ENCODE results near the gene SLC29A3. TPM values are rescaled to one million over a fixed set of nuclear protein-coding genes. Genes with fewer than 3 reads are reported as not detected.

SLC29A3 gene
- polyA plus RNA-seq, 1 of the 3 experiments (the other 2 are of a cell fraction), result 3.8 TPM

- CTCF ChIA-PET, result interaction anchor here (0.6 to 7.8 kb wide), 6 partner anchors 13 to 386 kb away, joined by 3 to 38 read pairs (median 6); no protein-coding TSS in a partner anchor
- Histone ChIP-seq H3K4me1 (ENCODE audit: control insufficient read depth in 1 of 2, insufficient read depth in 2 of 2, low read depth in 1 of 2, low read length in 1 of 2) (peaks cover 0 to 11% of the 10 kb centered on the region in 2 experiments; a peak in 1 of 4 replicates), H4K20me1 (ENCODE audit: insufficient read depth) (peaks cover 25% of the 10 kb centered on the region), H3K4me2 (no peak overlapping the region), H3K27me3 (ENCODE audit: insufficient read depth) (no peaks in the 10 kb centered on the region), H3K36me3 (replicated peaks in 1 of 2; ENCODE audit: control insufficient read depth in 1 of 2, insufficient read depth in 2 of 2, low read length in 1 of 2) (peaks cover 20 to 76% of the 10 kb centered on the region in 2 experiments), H3K79me2 (ENCODE audit: insufficient read depth) (no peaks in the 10 kb centered on the region), H3K4me3 (ENCODE audit: low read depth in 2 of 2, low read length in 1 of 2) (no peak overlapping the region), H2AFZ (ENCODE audit: low read depth) (no peak overlapping the region), H3F3A (replicated peaks; ENCODE audit: insufficient read depth) (no peaks in the 10 kb centered on the region), H3K9me3 (no peaks in the 10 kb centered on the region), H3K9ac (no peak overlapping the region), H3K9me2 (no peaks in the 10 kb centered on the region), H3K27ac (ENCODE audit: low read depth in 2 of 2, low read length in 1 of 2) (no peak overlapping the region; a peak in 1 of 4 replicates)
- no peak for TF ChIP-seq GATA2 (CRISPR knock-in tag; IDR thresholded peaks at IDR 0.05)
- no peak for TF ChIP-seq GABPA (IDR thresholded peaks at IDR 0.05; ENCODE audit: low read depth)
- TF ChIP-seq REST (IDR thresholded peaks at IDR 0.05; ENCODE audit: low read depth, low read length), result no peak
- no peak for TF ChIP-seq ELF1 (IDR thresholded peaks at IDR 0.05)
- no peak for TF ChIP-seq NFIC (IDR thresholded peaks at IDR 0.05; ENCODE audit: borderline replicate concordance)
- TF ChIP-seq TCF12 (IDR thresholded peaks at IDR 0.05), result no peak
- WGBS (ENCODE audit: low lambda C conversion rate), result 72% methylated on average over 12 of the region's 12 CpGs
- DNase-seq, result no peak
- POLR2A ChIA-PET, result no interaction called here
Measured at GRCh38 chr10:71289421-71290130, 29.5 kb upstream of the SLC29A3 start.

DNA sequence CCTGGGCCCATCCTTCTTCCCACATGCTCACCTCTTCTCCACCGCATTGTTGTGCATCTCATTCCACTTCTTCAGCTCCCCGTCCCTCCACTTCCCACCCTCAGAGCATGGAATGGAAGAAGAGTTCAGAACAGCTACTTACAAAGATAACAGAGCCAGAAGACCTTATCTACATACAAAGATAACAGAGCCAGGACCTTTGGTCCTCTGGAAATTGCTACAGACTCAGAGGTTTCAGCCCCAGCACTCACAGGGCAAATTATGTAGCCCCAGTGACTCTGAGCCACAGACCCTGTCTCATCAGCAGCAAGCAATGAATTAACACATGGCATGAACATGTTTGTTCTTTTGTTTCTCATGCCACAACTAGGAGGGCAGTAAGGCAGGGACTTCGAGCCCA is 28.7 kb upstream of the SLC29A3 start:
- Histone ChIP-seq H3K9me3 (no peaks in the 10 kb centered on the region), H3K36me3 (replicated peaks in 1 of 2; ENCODE audit: control insufficient read depth in 1 of 2, insufficient read depth in 2 of 2, low read length in 1 of 2) (peaks cover 25 to 80% of the 10 kb centered on the region in 2 experiments), H2AFZ (ENCODE audit: low read depth) (no peak overlapping the region), H3K4me1 (ENCODE audit: control insufficient read depth in 1 of 2, insufficient read depth in 2 of 2, low read depth in 1 of 2, low read length in 1 of 2) (peaks cover 0 to 15% of the 10 kb centered on the region in 2 experiments; a peak in 1 of 4 replicates), H3F3A (replicated peaks; ENCODE audit: insufficient read depth) (no peaks in the 10 kb centered on the region), H3K9me2 (no peaks in the 10 kb centered on the region), H3K27me3 (ENCODE audit: insufficient read depth) (no peaks in the 10 kb centered on the region), H3K79me2 (ENCODE audit: insufficient read depth) (no peaks in the 10 kb centered on the region), H3K27ac (ENCODE audit: low read depth in 2 of 2, low read length in 1 of 2) (peak overlapping the region in 1 of 2 experiments; percentile 28; a peak in 1 of 4 replicates), H3K4me3 (ENCODE audit: low read depth in 2 of 2, low read length in 1 of 2) (no peak overlapping the region), H3K9ac (no peak overlapping the region), H4K20me1 (ENCODE audit: insufficient read depth) (peaks cover 17% of the 10 kb centered on the region), H3K4me2 (no peak overlapping the region)
- ChIA-PET POLR2A (no interaction called here), CTCF (interaction anchor here (1.0 to 7.8 kb wide), 5 partner anchors 12 to 387 kb away, joined by 3 to 38 read pairs (median 8); no protein-coding TSS in a partner anchor)
- no peak for DNase-seq
- WGBS (ENCODE audit: low lambda C conversion rate), result 98% methylated on average over 3 of the region's 3 CpGs
- TF ChIP-seq EP300 (IDR thresholded peaks at IDR 0.05; ENCODE audit: borderline replicate concordance in 1 of 2, low read depth in 1 of 2, low read length in 1 of 2) (no peak), JUND (IDR thresholded peaks at IDR 0.05) (no peak), NRF1 (IDR thresholded peaks at IDR 0.05; ENCODE audit: low read depth, low read length) (no peak), TCF12 (IDR thresholded peaks at IDR 0.05) (no peak), FOSL2 (IDR thresholded peaks at IDR 0.05; ENCODE audit: borderline replicate concordance, low read depth) (no peak), SMC3 (IDR thresholded peaks at IDR 0.05; ENCODE audit: low read depth, low read length) (no peak), YY1 (IDR thresholded peaks at IDR 0.05; ENCODE audit: low read depth) (no peak), GATA2 (CRISPR knock-in tag; IDR thresholded peaks at IDR 0.05) (no peak), RXRA (IDR thresholded peaks at IDR 0.05; ENCODE audit: borderline replicate concordance, low read depth) (no peak), MXI1 (IDR thresholded peaks at IDR 0.05; ENCODE audit: low read depth, low read length) (no peak), TEAD4 (IDR thresholded peaks at IDR 0.05; ENCODE audit: borderline replicate concordance, insufficient read depth) (no peak)
- TF ChIP-seq, protein P1, sequence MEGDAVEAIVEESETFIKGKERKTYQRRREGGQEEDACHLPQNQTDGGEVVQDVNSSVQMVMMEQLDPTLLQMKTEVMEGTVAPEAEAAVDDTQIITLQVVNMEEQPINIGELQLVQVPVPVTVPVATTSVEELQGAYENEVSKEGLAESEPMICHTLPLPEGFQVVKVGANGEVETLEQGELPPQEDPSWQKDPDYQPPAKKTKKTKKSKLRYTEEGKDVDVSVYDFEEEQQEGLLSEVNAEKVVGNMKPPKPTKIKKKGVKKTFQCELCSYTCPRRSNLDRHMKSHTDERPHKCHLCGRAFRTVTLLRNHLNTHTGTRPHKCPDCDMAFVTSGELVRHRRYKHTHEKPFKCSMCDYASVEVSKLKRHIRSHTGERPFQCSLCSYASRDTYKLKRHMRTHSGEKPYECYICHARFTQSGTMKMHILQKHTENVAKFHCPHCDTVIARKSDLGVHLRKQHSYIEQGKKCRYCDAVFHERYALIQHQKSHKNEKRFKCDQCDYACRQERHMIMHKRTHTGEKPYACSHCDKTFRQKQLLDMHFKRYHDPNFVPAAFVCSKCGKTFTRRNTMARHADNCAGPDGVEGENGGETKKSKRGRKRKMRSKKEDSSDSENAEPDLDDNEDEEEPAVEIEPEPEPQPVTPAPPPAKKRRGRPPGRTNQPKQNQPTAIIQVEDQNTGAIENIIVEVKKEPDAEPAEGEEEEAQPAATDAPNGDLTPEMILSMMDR (IDR thresholded peaks at IDR 0.05), result no peak
- TF ChIP-seq, protein P2, sequence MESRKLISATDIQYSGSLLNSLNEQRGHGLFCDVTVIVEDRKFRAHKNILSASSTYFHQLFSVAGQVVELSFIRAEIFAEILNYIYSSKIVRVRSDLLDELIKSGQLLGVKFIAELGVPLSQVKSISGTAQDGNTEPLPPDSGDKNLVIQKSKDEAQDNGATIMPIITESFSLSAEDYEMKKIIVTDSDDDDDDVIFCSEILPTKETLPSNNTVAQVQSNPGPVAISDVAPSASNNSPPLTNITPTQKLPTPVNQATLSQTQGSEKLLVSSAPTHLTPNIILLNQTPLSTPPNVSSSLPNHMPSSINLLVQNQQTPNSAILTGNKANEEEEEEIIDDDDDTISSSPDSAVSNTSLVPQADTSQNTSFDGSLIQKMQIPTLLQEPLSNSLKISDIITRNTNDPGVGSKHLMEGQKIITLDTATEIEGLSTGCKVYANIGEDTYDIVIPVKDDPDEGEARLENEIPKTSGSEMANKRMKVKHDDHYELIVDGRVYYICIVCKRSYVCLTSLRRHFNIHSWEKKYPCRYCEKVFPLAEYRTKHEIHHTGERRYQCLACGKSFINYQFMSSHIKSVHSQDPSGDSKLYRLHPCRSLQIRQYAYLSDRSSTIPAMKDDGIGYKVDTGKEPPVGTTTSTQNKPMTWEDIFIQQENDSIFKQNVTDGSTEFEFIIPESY (IDR thresholded peaks at IDR 0.05; ENCODE audit: borderline replicate concordance, low read depth), result no peak
- TF ChIP-seq, protein P3, sequence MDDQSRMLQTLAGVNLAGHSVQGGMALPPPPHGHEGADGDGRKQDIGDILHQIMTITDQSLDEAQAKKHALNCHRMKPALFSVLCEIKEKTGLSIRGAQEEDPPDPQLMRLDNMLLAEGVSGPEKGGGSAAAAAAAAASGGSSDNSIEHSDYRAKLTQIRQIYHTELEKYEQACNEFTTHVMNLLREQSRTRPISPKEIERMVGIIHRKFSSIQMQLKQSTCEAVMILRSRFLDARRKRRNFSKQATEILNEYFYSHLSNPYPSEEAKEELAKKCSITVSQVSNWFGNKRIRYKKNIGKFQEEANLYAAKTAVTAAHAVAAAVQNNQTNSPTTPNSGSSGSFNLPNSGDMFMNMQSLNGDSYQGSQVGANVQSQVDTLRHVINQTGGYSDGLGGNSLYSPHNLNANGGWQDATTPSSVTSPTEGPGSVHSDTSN (IDR thresholded peaks at IDR 0.05), result no peak

Data from SK-N-SH (cell line).